ENCODE results near the gene C9orf78.

The C9orf78 gene

DNA sequence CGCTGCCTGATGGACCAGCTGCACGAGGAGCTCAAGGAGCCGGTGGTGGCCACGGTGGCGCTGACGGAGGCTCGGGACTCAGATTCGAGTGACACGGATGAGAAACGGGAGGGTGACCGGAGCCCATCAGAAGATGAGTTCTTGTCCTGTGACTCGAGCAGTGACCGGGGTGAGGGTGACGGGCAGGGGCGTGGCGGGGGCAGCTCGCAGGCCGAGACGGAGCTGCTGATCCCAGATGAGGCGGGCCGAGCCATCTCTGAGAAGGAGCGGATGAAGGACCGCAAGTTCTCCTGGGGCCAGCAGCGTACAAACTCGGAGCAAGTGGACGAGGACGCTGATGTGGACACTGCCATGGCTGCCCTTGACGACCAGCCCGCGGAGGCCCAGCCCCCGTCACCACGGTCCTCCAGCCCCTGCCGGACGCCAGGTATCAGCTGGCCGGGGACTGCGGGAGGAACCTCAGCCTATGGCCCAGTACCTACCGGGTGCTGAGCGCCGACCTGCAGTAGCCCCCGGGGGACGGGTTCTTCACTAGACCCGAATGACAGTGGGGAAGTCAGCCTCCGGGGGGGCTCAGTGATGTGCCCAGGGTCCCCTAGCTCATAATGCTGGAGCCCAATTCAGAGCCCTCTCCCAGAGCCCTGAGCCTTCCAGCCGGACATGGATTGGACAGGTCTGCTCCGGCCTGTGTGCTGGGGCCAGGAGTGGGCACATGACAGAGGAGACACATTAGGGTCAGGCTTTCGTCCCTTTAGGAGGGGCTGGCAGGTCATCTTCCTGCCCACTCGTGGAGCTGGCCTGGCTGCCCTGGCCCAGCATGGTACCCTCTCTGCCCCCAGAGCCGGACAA lies 33.2 kb upstream of the C9orf78 start:
- peak; percentile 27; the same call in 1 of the 2 replicates for TF ChIP-seq POLR2AphosphoS5 (IDR thresholded peaks at IDR 0.05; ENCODE audit: low read depth)
- TF ChIP-seq, protein P1, sequence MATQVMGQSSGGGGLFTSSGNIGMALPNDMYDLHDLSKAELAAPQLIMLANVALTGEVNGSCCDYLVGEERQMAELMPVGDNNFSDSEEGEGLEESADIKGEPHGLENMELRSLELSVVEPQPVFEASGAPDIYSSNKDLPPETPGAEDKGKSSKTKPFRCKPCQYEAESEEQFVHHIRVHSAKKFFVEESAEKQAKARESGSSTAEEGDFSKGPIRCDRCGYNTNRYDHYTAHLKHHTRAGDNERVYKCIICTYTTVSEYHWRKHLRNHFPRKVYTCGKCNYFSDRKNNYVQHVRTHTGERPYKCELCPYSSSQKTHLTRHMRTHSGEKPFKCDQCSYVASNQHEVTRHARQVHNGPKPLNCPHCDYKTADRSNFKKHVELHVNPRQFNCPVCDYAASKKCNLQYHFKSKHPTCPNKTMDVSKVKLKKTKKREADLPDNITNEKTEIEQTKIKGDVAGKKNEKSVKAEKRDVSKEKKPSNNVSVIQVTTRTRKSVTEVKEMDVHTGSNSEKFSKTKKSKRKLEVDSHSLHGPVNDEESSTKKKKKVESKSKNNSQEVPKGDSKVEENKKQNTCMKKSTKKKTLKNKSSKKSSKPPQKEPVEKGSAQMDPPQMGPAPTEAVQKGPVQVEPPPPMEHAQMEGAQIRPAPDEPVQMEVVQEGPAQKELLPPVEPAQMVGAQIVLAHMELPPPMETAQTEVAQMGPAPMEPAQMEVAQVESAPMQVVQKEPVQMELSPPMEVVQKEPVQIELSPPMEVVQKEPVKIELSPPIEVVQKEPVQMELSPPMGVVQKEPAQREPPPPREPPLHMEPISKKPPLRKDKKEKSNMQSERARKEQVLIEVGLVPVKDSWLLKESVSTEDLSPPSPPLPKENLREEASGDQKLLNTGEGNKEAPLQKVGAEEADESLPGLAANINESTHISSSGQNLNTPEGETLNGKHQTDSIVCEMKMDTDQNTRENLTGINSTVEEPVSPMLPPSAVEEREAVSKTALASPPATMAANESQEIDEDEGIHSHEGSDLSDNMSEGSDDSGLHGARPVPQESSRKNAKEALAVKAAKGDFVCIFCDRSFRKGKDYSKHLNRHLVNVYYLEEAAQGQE (IDR thresholded peaks at IDR 0.05; ENCODE audit: insufficient replicate concordance, low read depth): no peak
- no peak for DNase-seq (ENCODE audit: low read depth in 1 of 2, low spot score in 1 of 2)
- Histone ChIP-seq H3K27me3 (ENCODE audit: insufficient read depth, poor library complexity, severe bottlenecking) (no peaks in the 10 kb centered on the region), H3K27ac (replicated peaks) (peak overlapping the region; percentile 88; the same call in 1 of the 2 replicates), H3K4me3 (replicated peaks; ENCODE audit: insufficient read depth, low read length) (no peak overlapping the region)

DNA sequence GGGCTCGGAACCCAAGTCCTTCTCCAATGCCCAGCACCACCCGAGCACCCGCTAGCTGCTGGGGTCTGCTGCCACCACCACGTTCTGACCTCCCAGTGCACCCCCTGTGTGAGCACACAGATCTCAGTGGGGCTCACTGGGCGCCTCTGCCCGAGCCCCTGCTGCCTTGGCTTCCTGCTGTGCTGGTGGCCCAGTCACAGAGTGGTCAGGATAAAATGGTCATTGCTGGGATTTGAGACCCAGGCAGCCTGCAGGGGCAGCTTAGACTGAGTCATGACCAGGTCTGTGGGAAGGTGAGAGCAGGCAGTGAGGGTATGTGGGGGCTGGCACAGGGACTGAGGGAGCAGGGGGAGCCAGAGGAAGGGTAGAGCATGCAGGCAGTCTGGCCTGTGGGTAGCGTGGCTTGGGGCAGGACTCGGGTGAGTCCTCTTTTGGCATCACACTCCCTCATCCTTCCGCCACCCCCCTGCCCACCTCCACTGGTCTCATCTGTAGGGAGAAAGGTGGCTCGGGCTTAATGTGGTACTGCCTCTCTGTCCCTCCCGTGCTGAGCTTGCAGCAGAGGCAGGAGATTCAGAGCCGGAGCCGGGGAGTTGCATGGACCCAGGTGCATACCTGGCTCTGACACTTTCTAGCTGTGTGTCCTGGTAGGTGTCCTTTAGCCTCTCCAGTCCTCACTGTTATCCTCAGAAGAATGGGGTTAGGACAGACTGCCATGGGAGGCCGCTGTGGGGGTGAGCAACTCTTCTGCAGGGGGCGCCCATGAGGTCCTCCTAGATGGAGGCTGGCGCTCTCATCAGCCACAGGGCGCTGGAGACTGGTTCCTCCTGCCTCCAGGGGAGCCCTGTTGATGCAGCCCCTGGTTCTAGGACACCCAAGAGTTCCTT lies 32.3 kb upstream of the C9orf78 start:
- DNase-seq (ENCODE audit: low read depth in 1 of 2, low spot score in 1 of 2): no peak

DNA sequence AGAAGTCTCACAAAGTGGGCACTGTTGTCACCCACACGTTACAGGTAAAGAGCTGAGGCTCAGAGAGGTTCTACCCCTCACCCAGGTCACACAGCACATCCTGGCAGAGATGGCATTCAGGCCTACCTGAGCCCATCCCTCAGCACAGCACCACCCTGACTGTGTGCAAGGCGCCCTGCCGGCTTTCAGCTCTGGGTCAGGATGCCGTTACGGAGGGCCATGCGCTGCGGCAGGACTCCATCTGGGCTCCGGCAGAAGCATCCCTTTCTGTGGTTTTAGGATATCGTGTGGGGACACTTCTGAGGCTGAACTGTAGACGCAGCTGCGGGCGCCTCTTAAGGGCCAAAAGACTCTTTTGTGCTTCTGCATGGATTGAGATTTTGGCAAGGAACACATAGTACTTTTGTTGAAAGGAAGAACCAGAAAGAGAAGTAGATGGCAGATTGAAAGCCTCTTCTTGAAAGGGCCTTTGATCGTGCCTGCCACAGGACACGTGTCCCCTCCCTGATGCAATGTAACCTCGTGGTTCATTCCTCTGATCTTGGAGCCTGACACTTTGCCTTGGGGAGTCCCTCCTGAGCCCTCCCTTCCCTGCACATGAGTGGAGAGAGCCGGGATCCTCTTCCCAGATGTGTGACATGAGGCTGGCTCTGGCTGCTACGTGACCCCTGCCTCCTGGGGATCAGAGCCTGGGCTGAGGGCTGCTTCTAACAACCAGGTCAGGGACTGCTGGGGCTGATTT lies 31.5 kb upstream of the C9orf78 start:
- TF ChIP-seq SPI1 (IDR thresholded peaks at IDR 0.05; ENCODE audit: borderline replicate concordance, low read depth): no peak
- peak; percentile 64 for TF ChIP-seq POLR2AphosphoS5 (IDR thresholded peaks at IDR 0.05; ENCODE audit: low read depth)
- TF ChIP-seq, protein P1 (IDR thresholded peaks at IDR 0.05; ENCODE audit: insufficient replicate concordance, low read depth): no peak
- Histone ChIP-seq H3K27ac (replicated peaks) (peak overlapping the region; percentile 88), H3K4me3 (replicated peaks; ENCODE audit: insufficient read depth, low read length) (no peak overlapping the region), H3K27me3 (ENCODE audit: insufficient read depth, poor library complexity, severe bottlenecking) (no peaks in the 10 kb centered on the region)
- DNase-seq (ENCODE audit: low read depth in 1 of 2, low spot score in 1 of 2): peak; percentile 72 to 81

More for the DNA sequence above, 32.3 kb upstream of the C9orf78 start:
- TF ChIP-seq, protein P2, sequence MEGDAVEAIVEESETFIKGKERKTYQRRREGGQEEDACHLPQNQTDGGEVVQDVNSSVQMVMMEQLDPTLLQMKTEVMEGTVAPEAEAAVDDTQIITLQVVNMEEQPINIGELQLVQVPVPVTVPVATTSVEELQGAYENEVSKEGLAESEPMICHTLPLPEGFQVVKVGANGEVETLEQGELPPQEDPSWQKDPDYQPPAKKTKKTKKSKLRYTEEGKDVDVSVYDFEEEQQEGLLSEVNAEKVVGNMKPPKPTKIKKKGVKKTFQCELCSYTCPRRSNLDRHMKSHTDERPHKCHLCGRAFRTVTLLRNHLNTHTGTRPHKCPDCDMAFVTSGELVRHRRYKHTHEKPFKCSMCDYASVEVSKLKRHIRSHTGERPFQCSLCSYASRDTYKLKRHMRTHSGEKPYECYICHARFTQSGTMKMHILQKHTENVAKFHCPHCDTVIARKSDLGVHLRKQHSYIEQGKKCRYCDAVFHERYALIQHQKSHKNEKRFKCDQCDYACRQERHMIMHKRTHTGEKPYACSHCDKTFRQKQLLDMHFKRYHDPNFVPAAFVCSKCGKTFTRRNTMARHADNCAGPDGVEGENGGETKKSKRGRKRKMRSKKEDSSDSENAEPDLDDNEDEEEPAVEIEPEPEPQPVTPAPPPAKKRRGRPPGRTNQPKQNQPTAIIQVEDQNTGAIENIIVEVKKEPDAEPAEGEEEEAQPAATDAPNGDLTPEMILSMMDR (IDR thresholded peaks at IDR 0.05; ENCODE audit: insufficient read depth, low read length): no peak
- TF ChIP-seq GABPA (IDR thresholded peaks at IDR 0.05; ENCODE audit: low read depth) (no peak), SPI1 (IDR thresholded peaks at IDR 0.05; ENCODE audit: borderline replicate concordance, low read depth) (no peak), POLR2AphosphoS5 (IDR thresholded peaks at IDR 0.05; ENCODE audit: low read depth) (no peak; the same call in 1 of the 2 replicates)
- TF ChIP-seq, protein P1 (IDR thresholded peaks at IDR 0.05; ENCODE audit: insufficient replicate concordance, low read depth): no peak
- peak overlapping the region; percentile 88 for H3K27ac ChIP-seq (replicated peaks)
- H3K4me3 ChIP-seq (replicated peaks; ENCODE audit: insufficient read depth, low read length): no peak overlapping the region
- H3K27me3 ChIP-seq (ENCODE audit: insufficient read depth, poor library complexity, severe bottlenecking): no peaks in the 10 kb centered on the region
